Neural cell (in vitro differentiated cells): ENCODE results near the gene RIN3.

Experiments used
- EP300 ChIP-seq: fragments of 450-650 bp; conservative IDR thresholded peaks from 2 replicates; pipeline ENCODE4 v1.6.1; 2014; ENCODE audit warnings: antibody characterized with exemption, mild to moderate bottlenecking, moderate library complexity; ENCODE audit not compliant: poor library complexity, severe bottlenecking
- EZH2 ChIP-seq: fragments of 200-600, 300-800 bp; shearing (Covaris generic), sonication (generic); IDR thresholded peaks from 2 replicates; pipeline ENCODE4 v1.6.1; 2014; ENCODE audit warnings: antibody characterized with exemption, low read length, borderline replicate concordance, mild to moderate bottlenecking; ENCODE audit not compliant: insufficient read depth, poor library complexity, severe bottlenecking
- MXI1 ChIP-seq: fragments of 450-650 bp; conservative IDR thresholded peaks from 2 replicates; pipeline ENCODE4 v1.6.1; 2014; ENCODE audit warnings: antibody characterized with exemption, mild to moderate bottlenecking; ENCODE audit not compliant: poor library complexity, severe bottlenecking
- POLR2AphosphoS5 ChIP-seq: IDR thresholded peaks from 2 replicates; pipeline ENCODE4 v1.6.1; 2012
- RAD21 ChIP-seq: fragments of 450-650 bp; conservative IDR thresholded peaks from 2 replicates; pipeline ENCODE4 v1.6.1; 2014; ENCODE audit warnings: antibody characterized with exemption, mild to moderate bottlenecking, moderate library complexity
- TAF1 ChIP-seq: IDR thresholded peaks from 2 replicates; pipeline ENCODE4 v1.6.1; 2012; ENCODE audit warnings: low read depth
- TF ChIP-seq, protein P1 (sequence below): fragments of 450-650 bp; IDR thresholded peaks from 2 replicates; pipeline ENCODE4 v1.5.1; 2014; ENCODE audit warnings: antibody characterized with exemption, mild to moderate bottlenecking, moderate library complexity; ENCODE audit not compliant: poor library complexity, severe bottlenecking
- TF ChIP-seq, protein P2 (sequence below): IDR thresholded peaks from 2 replicates; pipeline ENCODE4 v1.6.1; 2012; ENCODE audit warnings: borderline replicate concordance

DNA sequence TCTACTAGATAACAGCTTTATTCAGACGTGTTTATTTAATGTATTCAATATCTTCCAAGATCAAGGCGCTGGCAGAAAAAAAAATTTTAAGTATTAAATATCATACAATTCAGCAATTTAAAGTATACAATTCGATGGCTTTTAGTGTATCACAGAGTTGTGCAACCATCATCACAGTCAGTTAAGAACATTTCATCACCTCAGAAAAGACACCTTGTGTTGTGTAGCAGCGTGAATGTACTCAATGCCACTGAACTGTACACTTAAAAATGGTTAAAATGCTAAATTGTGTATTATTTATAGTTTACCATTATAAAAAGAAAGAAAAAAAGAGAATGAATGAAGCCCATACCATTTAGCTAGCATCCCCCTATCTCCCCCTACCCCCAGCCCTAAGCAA, 96.4 kb downstream of the RIN3 start:
- TF ChIP-seq, protein P1, sequence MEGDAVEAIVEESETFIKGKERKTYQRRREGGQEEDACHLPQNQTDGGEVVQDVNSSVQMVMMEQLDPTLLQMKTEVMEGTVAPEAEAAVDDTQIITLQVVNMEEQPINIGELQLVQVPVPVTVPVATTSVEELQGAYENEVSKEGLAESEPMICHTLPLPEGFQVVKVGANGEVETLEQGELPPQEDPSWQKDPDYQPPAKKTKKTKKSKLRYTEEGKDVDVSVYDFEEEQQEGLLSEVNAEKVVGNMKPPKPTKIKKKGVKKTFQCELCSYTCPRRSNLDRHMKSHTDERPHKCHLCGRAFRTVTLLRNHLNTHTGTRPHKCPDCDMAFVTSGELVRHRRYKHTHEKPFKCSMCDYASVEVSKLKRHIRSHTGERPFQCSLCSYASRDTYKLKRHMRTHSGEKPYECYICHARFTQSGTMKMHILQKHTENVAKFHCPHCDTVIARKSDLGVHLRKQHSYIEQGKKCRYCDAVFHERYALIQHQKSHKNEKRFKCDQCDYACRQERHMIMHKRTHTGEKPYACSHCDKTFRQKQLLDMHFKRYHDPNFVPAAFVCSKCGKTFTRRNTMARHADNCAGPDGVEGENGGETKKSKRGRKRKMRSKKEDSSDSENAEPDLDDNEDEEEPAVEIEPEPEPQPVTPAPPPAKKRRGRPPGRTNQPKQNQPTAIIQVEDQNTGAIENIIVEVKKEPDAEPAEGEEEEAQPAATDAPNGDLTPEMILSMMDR: no peak
- TF ChIP-seq, protein P2, sequence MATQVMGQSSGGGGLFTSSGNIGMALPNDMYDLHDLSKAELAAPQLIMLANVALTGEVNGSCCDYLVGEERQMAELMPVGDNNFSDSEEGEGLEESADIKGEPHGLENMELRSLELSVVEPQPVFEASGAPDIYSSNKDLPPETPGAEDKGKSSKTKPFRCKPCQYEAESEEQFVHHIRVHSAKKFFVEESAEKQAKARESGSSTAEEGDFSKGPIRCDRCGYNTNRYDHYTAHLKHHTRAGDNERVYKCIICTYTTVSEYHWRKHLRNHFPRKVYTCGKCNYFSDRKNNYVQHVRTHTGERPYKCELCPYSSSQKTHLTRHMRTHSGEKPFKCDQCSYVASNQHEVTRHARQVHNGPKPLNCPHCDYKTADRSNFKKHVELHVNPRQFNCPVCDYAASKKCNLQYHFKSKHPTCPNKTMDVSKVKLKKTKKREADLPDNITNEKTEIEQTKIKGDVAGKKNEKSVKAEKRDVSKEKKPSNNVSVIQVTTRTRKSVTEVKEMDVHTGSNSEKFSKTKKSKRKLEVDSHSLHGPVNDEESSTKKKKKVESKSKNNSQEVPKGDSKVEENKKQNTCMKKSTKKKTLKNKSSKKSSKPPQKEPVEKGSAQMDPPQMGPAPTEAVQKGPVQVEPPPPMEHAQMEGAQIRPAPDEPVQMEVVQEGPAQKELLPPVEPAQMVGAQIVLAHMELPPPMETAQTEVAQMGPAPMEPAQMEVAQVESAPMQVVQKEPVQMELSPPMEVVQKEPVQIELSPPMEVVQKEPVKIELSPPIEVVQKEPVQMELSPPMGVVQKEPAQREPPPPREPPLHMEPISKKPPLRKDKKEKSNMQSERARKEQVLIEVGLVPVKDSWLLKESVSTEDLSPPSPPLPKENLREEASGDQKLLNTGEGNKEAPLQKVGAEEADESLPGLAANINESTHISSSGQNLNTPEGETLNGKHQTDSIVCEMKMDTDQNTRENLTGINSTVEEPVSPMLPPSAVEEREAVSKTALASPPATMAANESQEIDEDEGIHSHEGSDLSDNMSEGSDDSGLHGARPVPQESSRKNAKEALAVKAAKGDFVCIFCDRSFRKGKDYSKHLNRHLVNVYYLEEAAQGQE: no peak
- TF ChIP-seq EP300 (no peak), POLR2AphosphoS5 (no peak), MXI1 (no peak), EZH2 (no peak), TAF1 (no peak), RAD21 (no peak)
